GM23338 (cell line): ENCODE results near the gene SLC44A1. TPM values are rescaled to one million over a fixed set of nuclear protein-coding genes. Genes with fewer than 3 reads are reported as not detected.

ENCODE experiments used
- ATAC-seq: fragments of 200-7000 bp; cut with Tn5 transposase; 3 replicates; pipeline ENCODE4 v1.9.1; 2020
- DNase-seq: peaks from one replicate; pipeline ENCODE4 v3.0.0-alpha.2; 2015; ENCODE audit warnings: low spot score
- H2AFZ ChIP-seq: fragments of 200-600 bp; sonication (generic); 2 replicates; pipeline ENCODE4 v1.8.0; 2016; ENCODE audit warnings: antibody characterized with exemption, mild to moderate bottlenecking, moderate library complexity
- H3F3A ChIP-seq: fragments of 200-600 bp; sonication (generic); replicated peaks from 2 replicates; pipeline ENCODE4 v1.8.0; 2017; ENCODE audit warnings: antibody characterized with exemption, mixed run types, low read depth
- H3K27ac ChIP-seq: fragments of 200-600 bp; sonication (generic); 2 replicates; pipeline ENCODE4 v1.6.1; 2016; ENCODE audit warnings: low read depth
- H3K27me3 ChIP-seq: fragments of 200-600 bp; sonication (generic); 2 replicates; pipeline ENCODE4 v1.8.0; 2016; ENCODE audit warnings: mild to moderate bottlenecking, mixed run types, moderate library complexity; ENCODE audit not compliant: insufficient read depth
- H3K36me3 ChIP-seq: fragments of 200-600 bp; sonication (generic); 2 replicates; pipeline ENCODE4 v1.8.0; 2016; ENCODE audit warnings: mild to moderate bottlenecking; ENCODE audit not compliant: insufficient read depth
- H3K4me1 ChIP-seq: fragments of 200-600 bp; sonication (generic); 2 replicates; pipeline ENCODE4 v1.8.0; 2016; ENCODE audit warnings: mild to moderate bottlenecking, moderate library complexity; ENCODE audit not compliant: insufficient read depth
- H3K4me2 ChIP-seq: fragments of 200-600 bp; sonication (generic); 2 replicates; pipeline ENCODE4 v1.7.1; 2017; ENCODE audit warnings: mixed run types
- H3K4me3 ChIP-seq: fragments of 200-600 bp; sonication (generic); 2 replicates; pipeline ENCODE4 v1.6.1; 2016; ENCODE audit warnings: mixed run types
- H3K79me2 ChIP-seq: fragments of 200-600 bp; sonication (generic); replicated peaks from 2 replicates; pipeline ENCODE4 v1.8.0; 2017; ENCODE audit warnings: mild to moderate bottlenecking; ENCODE audit not compliant: insufficient read depth
- H3K9me2 ChIP-seq: fragments of 200-600 bp; sonication (generic); 2 replicates; pipeline ENCODE4 v1.8.0; 2017; ENCODE audit not compliant: insufficient read depth
- H4K20me1 ChIP-seq: fragments of 200-600 bp; sonication (generic); replicated peaks from 2 replicates; pipeline ENCODE4 v1.8.0; 2017; ENCODE audit warnings: mild to moderate bottlenecking; ENCODE audit not compliant: insufficient read depth
- H3K27ac Mint-ChIP-seq: 2 replicates; pipeline ENCODE4 v1.8.0; 2020; ENCODE audit warnings: inconsistent platforms, mild to moderate bottlenecking, moderate library complexity, mixed read lengths
- H3K27me3 Mint-ChIP-seq: 3 replicates; pipeline ENCODE4 v1.8.0; 2022; ENCODE audit warnings: low read depth, mild to moderate bottlenecking, moderate library complexity, mixed read lengths, inconsistent platforms; ENCODE audit not compliant: insufficient read depth, poor library complexity
- H3K36me3 Mint-ChIP-seq: 3 replicates; pipeline ENCODE4 v1.8.0; 2021; ENCODE audit warnings: low read depth, mild to moderate bottlenecking, inconsistent platforms, moderate library complexity, mixed read lengths
- H3K4me1 Mint-ChIP-seq: 3 replicates; pipeline ENCODE4 v1.8.0; 2020; ENCODE audit warnings: mild to moderate bottlenecking, inconsistent platforms, mixed read lengths
- H3K4me3 Mint-ChIP-seq: 3 replicates; pipeline ENCODE4 v1.8.0; 2021; ENCODE audit warnings: moderate library complexity, mild to moderate bottlenecking, inconsistent platforms, mixed read lengths
- H3K9me3 Mint-ChIP-seq: 3 replicates; pipeline ENCODE4 v1.8.0; 2020; ENCODE audit warnings: moderate library complexity, mild to moderate bottlenecking, inconsistent platforms, mixed read lengths
- EZH2 ChIP-seq: fragments of 200-600 bp; sonication (generic); IDR thresholded peaks from one replicate; pipeline ENCODE4 v1.8.0; 2017; ENCODE audit warnings: antibody characterized with exemption, mild to moderate bottlenecking, low read depth; ENCODE audit not compliant: unreplicated experiment
- ZNF114 ChIP-seq: fragments of 250-450 bp; sonication (Bioruptor Pico); IDR thresholded peaks from 2 replicates; pipeline ENCODE4 v1.5.0; 2020; ENCODE audit warnings: mild to moderate bottlenecking, moderate library complexity
- polyA plus RNA-seq: library from polyadenylated mRNA; unstranded; fragments of >200 nt; fragmentation: Nextera tagmentation; extraction: Ambion mirVana; gene quantifications from 2 replicates; pipeline ENCODE4 v1.2.1, GENCODE V29; 2016
- total RNA-seq: library from RNA; depleted of rRNA; stranded (reverse); fragments of >200 nt; shearing (Covaris generic); gene quantifications from 2 replicates; pipeline ENCODE4 v1.2.3, GENCODE V29; 2014
- TF ChIP-seq, protein P1 (sequence below): IDR thresholded peaks from 2 replicates; pipeline ENCODE4 v1.6.1; 2016; ENCODE audit warnings: antibody characterized with exemption
- TF ChIP-seq, protein P2 (sequence below): fragments of 250-450 bp; sonication (Bioruptor Pico); IDR thresholded peaks from 2 replicates; pipeline ENCODE4 v1.5.0; 2020; ENCODE audit warnings: mild to moderate bottlenecking, moderate library complexity

Gene SLC44A1
- total and polyA plus RNA-seq, 2 experiments from 2014 or later: 14.9 to 75.0 TPM

DNA sequence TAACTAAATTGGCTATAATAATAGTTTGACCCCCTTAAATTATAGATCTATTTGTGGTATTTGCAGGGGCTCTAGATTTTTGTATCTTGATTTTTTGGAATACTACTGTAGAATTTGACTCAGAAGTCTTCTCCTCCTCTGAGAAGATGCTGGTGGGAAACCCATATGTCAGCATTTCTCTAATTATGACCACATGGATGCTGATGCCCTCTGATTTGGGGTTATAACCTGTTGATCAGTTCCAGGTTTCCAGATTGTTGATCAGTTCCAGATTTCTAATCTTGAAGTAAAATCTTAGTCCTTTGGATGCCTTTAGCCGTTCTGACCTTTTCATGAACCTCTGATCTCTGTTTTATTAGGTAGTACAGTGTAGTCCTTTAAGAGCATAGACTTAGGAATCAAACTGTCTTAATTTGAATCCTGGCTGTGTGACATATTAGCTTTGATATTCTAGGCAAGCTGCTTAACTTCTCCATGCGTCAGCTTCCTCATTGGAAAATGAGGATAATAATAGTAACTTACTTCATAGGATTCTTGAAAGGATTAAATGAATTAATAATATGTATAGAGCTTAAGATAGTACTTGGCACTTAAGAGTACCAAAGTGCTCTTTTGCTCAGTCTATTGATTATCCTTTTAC lies 211.5 kb downstream of the SLC44A1 start:
- Histone ChIP-seq H4K20me1 (peaks cover 4% of the 10 kb centered on the region; the same call in 1 of the 2 replicates), H2AFZ (no peak overlapping the region), H3K9me2 (no peaks in the 10 kb centered on the region), H3K79me2 (peaks cover 90% of the 10 kb centered on the region), H3K27ac (no peak overlapping the region), H3K4me3 (no peak overlapping the region), H3F3A (no peaks in the 10 kb centered on the region), H3K27me3 (no peaks in the 10 kb centered on the region), H3K4me2 (no peak overlapping the region), H3K4me1 (no peaks in the 10 kb centered on the region), H3K36me3 (0 out of 2 replicates have a peak, but pooled peaks cover 4% of the 10 kb centered on the region)
- Mint-ChIP-seq H3K4me1 (peaks cover 8% of the 10 kb centered on the region; the same call in 2 of the 3 replicates), H3K4me3 (no peak overlapping the region), H3K27me3 (no peaks in the 10 kb centered on the region), H3K36me3 (peaks cover 25% of the 10 kb centered on the region), H3K27ac (no peak overlapping the region), H3K9me3 (peaks cover 21% of the 10 kb centered on the region)
- TF ChIP-seq, protein P1, sequence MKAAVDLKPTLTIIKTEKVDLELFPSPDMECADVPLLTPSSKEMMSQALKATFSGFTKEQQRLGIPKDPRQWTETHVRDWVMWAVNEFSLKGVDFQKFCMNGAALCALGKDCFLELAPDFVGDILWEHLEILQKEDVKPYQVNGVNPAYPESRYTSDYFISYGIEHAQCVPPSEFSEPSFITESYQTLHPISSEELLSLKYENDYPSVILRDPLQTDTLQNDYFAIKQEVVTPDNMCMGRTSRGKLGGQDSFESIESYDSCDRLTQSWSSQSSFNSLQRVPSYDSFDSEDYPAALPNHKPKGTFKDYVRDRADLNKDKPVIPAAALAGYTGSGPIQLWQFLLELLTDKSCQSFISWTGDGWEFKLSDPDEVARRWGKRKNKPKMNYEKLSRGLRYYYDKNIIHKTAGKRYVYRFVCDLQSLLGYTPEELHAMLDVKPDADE: no peak
- TF ChIP-seq, protein P2, sequence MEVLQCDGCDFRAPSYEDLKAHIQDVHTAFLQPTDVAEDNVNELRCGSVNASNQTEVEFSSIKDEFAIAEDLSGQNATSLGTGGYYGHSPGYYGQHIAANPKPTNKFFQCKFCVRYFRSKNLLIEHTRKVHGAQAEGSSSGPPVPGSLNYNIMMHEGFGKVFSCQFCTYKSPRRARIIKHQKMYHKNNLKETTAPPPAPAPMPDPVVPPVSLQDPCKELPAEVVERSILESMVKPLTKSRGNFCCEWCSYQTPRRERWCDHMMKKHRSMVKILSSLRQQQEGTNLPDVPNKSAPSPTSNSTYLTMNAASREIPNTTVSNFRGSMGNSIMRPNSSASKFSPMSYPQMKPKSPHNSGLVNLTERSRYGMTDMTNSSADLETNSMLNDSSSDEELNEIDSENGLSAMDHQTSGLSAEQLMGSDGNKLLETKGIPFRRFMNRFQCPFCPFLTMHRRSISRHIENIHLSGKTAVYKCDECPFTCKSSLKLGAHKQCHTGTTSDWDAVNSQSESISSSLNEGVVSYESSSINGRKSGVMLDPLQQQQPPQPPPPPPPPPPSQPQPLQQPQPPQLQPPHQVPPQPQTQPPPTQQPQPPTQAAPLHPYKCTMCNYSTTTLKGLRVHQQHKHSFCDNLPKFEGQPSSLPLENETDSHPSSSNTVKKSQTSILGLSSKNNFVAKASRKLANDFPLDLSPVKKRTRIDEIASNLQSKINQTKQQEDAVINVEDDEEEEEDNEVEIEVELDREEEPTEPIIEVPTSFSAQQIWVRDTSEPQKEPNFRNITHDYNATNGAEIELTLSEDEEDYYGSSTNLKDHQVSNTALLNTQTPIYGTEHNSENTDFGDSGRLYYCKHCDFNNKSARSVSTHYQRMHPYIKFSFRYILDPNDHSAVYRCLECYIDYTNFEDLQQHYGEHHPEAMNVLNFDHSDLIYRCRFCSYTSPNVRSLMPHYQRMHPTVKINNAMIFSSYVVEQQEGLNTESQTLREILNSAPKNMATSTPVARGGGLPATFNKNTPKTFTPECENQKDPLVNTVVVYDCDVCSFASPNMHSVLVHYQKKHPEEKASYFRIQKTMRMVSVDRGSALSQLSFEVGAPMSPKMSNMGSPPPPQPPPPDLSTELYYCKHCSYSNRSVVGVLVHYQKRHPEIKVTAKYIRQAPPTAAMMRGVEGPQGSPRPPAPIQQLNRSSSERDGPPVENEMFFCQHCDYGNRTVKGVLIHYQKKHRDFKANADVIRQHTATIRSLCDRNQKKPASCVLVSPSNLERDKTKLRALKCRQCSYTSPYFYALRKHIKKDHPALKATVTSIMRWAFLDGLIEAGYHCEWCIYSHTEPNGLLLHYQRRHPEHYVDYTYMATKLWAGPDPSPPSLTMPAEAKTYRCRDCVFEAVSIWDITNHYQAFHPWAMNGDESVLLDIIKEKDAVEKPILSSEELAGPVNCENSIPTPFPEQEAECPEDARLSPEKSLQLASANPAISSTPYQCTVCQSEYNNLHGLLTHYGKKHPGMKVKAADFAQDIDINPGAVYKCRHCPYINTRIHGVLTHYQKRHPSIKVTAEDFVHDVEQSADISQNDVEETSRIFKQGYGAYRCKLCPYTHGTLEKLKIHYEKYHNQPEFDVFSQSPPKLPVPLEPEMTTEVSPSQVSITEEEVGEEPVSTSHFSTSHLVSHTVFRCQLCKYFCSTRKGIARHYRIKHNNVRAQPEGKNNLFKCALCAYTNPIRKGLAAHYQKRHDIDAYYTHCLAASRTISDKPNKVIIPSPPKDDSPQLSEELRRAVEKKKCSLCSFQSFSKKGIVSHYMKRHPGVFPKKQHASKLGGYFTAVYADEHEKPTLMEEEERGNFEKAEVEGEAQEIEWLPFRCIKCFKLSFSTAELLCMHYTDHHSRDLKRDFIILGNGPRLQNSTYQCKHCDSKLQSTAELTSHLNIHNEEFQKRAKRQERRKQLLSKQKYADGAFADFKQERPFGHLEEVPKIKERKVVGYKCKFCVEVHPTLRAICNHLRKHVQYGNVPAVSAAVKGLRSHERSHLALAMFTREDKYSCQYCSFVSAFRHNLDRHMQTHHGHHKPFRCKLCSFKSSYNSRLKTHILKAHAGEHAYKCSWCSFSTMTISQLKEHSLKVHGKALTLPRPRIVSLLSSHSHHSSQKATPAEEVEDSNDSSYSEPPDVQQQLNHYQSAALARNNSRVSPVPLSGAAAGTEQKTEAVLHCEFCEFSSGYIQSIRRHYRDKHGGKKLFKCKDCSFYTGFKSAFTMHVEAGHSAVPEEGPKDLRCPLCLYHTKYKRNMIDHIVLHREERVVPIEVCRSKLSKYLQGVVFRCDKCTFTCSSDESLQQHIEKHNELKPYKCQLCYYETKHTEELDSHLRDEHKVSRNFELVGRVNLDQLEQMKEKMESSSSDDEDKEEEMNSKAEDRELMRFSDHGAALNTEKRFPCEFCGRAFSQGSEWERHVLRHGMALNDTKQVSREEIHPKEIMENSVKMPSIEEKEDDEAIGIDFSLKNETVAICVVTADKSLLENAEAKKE: no peak
- TF ChIP-seq ZNF114 (CRISPR knock-in tag) (no peak), EZH2 (no peak)
- ATAC-seq (no peak), DNase-seq (no peak)
